HG03575 (cell line): ENCODE measurements around the gene NCOA6.

Experiments
- ATAC-seq: cut with Tn5 transposase; IDR thresholded peaks from one replicate; pipeline ENCODE4 v1.9.1; 2021; ENCODE audit not compliant: unreplicated experiment, insufficient number of reproducible peaks, low FRiP score; ENCODE audit errors: extremely low read depth

Gene NCOA6

DNA sequence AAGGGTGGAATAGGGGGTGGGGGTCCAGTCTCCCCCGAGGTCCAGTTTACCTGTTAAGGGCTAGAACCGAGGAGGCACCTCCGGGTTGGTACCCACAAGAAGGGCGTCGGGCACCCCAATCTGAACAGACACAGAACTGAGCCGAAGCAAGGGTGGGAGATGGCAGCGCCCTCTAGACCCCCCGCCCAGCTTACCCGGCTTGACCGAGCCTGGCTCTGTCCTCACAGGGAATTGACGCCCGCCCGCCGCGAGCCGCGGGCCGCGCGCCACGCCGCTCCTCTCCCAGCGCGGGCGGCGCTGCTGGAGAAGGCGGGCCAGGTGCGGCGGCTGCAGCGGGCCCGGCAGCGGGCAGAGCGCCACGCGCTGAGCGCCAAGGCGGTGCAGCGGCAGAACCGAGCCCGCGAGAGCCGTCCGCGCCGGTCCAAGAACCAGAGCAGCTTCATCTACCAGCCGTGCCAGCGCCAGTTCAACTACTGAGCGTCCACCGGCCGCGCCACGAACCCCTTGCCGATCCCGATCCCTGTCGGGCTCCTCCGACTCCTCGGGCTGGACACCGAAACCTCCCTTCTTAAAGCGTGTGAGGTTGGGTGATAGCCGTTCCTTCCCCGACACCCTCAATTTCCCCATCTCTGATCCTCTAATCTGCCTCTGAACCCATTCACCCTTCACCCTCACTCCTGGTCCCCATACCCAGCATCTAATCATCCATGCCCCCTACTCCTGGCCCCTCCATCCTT is 115.5 kb downstream of the NCOA6 start:
- no peak for ATAC-seq

DNA sequence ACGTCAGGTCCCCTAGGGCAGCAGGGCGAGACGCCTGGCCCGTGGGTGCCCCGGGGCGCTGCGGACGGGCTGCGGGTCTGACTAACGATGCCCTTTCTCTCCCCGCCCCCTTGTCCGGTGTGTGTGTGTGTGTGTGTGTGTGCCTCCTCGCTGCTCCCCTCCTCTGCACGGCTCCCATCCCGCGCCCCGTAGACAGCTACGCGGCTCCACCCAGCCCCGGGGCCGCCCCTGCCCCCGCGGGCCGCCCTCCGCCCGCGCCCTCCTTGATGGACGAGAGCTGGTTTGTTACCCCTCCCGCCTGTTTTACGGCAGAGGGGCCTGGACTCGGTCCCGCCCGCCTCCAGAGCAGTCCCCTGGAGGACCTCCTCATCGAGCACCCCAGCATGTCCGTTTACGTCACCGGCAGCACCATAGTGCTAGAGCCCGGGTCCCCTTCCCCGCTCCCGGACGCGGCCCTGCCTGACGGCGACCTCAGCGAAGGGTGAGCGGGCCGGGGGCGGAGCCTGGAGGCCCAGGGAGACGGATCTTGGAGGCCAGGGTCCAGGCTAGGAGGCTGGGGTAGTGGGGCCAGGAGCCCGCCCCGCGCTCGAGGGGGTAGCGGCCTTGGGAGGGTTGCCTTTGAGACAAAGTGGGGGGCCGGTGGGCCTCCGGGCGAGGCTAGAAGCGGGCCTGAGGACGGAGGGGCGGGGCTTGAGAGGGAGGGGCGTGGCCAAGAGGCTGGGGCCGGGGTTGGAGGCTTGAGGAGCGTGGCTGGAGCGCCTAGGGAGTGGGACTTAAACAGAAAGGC is 116.2 kb downstream of the NCOA6 start:
- no peak for ATAC-seq

DNA sequence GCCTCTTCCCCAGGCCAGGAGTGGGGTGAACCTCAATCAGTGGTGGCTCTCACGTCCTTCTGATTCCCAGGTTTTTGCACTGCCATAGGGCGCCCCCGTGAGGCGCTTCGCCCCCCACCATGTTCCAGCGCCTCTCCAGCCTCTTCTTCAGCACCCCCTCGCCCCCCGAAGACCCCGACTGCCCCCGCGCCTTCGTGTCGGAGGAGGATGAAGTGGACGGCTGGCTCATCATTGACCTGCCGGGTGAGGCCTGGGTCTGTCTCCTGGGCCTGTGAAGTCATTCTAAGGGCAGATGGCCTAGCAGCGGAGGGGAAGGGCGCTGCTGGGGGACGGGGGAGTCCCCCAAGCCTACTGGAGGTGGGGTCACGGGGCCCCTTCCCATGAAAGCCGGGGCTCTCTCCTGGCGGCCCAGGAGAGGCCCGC is 116.8 kb downstream of the NCOA6 start:
- ATAC-seq = no peak

- no peak for ATAC-seq
Observed at GRCh38 chr20:34706912-34707784, 118.3 kb downstream of the NCOA6 start.

- ATAC-seq = no peak
Observed at GRCh38 chr20:34706302-34706875, 119.1 kb downstream of the NCOA6 start.

DNA sequence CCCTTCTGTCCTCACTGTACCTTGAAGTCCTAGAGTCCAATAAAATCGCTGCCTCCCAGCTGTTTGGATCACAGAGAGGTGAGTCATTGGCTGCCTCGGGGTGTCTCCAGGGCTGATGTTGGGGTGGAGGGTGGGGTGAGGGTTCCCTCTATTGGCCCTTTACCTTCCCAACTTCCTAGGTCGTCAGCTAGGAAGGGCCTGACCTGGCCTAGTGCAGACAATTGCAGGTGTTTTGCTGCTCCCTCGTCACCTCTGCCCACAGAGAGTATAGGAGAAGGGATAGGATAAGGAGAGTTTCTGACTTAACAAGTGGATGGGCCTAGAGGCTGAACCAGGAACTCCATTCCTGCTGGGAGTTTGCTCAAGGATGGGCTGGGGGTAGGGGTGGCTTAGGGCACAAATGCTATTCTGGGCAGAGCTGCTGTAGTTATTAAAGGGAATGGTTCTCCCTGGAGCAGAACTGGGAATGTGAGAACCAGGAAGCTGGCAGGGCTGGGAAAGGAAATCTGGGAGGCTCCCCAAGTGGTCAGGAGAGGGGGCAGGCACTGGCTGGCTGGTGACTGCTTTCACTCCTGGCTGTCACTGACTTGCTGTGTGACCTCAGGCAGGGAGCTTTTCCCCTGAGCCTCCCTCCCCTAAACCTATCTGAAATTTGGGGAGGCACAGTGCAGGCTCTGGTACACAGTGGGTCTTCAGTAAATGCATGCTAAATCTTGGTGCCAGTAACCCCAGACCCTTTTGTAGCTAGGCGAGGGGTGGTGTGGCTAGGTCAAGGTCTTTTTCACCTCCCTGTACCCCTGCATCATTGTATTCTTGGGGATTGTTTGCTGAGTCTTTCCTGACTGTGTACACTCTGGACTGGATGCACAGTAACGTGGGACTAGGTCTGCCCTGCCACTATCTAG is 119.8 kb downstream of the NCOA6 start:
- ATAC-seq = no peak

- no peak for ATAC-seq
Observed at GRCh38 chr20:34705008-34705396, 120.4 kb downstream of the NCOA6 start.

DNA sequence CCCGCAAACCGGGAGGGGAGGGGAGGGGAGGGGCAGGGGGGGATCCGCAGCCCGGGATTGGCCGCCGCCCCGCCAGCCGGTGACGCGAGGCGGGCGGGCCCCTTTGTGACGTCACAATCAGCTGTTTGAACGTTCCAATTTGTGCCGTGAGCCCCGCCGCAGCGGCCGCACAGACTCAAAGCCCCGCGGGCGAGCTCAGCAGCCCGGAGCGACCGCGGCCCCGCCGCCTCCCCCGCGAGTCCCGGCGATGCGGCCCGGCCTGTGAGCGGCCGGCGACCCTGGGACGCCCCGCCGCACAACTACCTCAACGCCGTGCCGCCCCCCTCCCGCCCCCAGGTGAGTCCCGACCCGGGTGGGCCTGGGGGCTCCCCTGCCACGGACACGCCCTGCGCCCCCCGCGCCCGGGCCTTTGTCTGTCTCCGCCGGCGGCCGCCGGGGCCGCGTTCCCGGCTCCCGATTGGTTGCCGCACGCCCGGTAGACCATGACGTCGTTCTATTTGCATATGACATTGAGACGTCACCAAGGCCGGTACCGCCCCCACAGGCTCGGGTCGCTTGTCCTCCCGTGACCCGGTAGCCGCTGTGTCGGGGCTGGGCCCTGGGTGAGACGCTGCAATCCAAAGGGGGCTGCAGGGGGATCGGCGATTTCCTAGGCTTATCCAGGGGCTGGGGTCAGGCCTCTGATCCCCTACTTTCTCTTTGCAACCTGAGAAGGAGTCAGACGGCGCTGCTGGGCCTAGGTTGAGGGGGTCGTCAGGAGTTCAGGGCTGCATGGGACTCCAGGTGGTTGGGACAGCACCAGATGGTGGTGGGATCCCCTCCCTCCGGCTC is 121.1 kb downstream of the NCOA6 start, which contains the start of gene TP53INP2:
Gene TP53INP2, plus strand, starts transcription at position 168 of the 831 bp plus-strand sequence. CDS start 4,396 bp downstream, outside the sequence.
- ATAC-seq = no peak

GRCh38 chr20:34703424-34704176 is 121.9 kb downstream of the NCOA6 start:
- no peak for ATAC-seq

GRCh38 chr20:34703061-34703423 is 122.4 kb downstream of the NCOA6 start:
- no peak for ATAC-seq

DNA sequence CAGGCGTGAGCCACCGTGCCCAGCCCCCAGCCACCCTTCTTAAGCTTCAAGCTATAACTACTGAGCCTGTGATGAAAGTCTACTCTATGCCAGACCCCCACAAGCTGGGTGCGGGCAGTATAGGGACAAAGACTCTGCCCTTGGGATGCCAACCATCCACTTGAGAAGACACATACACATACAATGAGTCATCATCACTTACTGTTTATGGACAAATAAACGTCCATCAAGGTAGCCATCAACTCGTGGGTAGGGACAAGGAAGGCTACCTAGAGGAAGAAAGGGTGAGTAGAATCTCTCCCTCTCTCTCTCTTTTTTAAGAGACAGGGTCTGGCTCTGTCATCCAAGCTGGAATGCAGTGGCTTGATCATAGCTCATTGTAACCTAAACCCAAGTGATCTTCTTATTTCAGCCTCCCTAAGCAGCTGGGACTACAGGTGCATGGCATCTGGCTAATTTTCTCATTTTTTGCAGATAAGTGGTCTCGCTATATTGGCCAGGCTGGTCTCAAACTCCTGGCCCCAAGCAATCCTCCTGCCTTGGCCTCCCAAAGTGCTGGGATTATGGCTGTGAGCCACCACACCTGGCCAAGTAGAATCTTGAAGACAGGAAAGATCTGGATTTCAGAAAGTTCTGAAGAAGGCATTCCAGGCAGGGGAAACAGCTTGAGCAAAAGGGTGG is 123.9 kb downstream of the NCOA6 start:
- no peak for ATAC-seq

DNA sequence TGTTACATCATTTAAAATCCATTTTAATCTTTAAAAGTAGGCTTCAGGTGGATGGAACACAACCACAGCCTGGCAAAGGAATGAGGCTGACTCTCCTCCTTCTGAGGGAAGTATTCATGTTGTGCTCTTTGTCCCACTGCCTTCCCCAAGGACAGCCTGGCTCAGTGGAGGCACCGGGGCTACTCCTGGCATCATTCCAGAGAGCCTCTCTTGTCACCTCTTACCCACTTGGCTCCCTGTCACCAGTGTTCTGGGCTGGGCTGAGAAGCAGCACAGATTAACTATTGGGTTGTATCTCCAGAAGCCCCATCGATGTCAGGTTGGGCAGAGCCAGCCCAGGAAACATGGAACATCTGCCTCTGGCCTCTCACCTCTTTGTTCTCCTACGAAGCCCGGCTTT is 132.0 kb downstream of the NCOA6 start:
- ATAC-seq = no peak

- no peak for ATAC-seq
Observed at GRCh38 chr20:34691838-34692237, 133.6 kb downstream of the NCOA6 start.

- no peak for ATAC-seq
Observed at GRCh38 chr20:34689486-34689885, 136.0 kb downstream of the NCOA6 start.

DNA sequence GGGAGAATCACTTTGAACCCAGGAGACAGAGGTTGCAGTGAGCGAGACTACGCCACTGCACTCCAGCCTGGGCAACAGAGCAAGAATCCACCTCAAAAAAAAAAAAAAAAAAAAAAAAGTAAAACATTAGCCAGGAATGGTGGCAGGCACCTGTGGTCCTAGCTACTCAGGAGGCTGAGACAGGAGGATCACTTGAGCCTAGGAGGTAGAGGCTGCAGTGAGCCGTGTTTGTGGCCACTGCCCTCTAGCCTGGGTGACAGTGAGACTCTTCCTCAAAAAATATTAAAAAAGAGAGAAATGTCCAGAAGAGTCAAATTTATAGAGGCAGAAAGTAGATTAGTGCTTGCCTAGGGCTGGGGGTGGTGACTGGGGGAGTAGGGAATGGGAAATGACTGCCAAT is 141.8 kb downstream of the NCOA6 start:
- no peak for ATAC-seq

DNA sequence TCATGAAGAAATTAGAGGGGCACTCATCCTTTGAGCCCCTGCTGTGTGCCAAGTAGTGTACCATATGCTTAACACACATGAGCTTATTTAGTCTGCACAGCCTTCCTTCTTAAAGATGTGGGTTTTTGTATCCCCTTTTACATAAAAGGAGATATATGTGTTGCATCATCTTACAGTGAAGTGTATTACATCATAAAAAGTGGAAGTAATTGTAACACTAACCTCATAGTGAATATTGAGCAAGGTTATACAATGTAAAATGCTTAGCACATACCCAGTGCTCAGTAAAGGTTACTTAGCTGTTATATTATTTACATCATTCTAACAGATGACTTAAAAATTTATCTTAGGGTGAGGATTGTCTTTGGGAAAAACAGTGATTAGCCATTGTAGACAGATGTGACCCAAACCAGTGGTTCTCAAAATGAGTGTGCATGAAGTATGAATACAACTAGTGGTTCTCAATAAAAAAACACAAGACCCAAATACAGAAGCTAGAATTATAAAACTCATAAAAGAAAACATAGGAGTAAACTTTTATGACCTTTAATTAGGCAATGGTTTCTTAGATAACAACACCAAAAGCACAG is 144.8 kb downstream of the NCOA6 start:
- ATAC-seq = no peak
